Motor neuron (in vitro differentiated cells): ENCODE data around the gene PTGR1. TPM values are rescaled to one million over a fixed set of nuclear protein-coding genes. Genes with fewer than 3 reads are reported as not detected.
"Not testable (repeated sequence)": the region's sequence is repeated elsewhere in the genome, so short reads cannot be mapped to it uniquely, and the experiment has no call there.

Experiments used
- ATAC-seq, 8 experiments: fragments of 200-7000 bp; cut with Tn5 transposase; replicated peaks in 6 of 8; 2 replicates each; pipeline ENCODE4 v1.8.0; 2021; ENCODE audit warnings: mild to moderate bottlenecking in 8 of 8, moderate library complexity in 8 of 8
- H3K27ac ChIP-seq, 2 donors: fragments of 250-450 bp; sonication (Bioruptor Pico); 2 replicates each; pipeline ENCODE4 v1.9.0; 2021; ENCODE audit warnings: antibody characterized with exemption in 2 of 2, mild to moderate bottlenecking in 2 of 2, moderate library complexity in 1 of 2
- H3K4me1 ChIP-seq, 2 donors: fragments of 250-450 bp; sonication (Bioruptor Pico); replicated peaks in 1 of 2; 2 replicates each; pipeline ENCODE4 v1.6.1; 2021; ENCODE audit warnings: antibody characterized with exemption in 2 of 2, mild to moderate bottlenecking in 2 of 2, moderate library complexity in 1 of 2
- H3K4me3 ChIP-seq, 5 donors: fragments of 250-450 bp; sonication (Bioruptor Pico); 2 replicates each; pipeline ENCODE4 v1.9.0; 2021; ENCODE audit warnings: antibody characterized with exemption in 5 of 5, mild to moderate bottlenecking in 5 of 5, moderate library complexity in 4 of 5
- WGBS, 10 experiments: fragments of 450-650 bp; shearing (Covaris generic); methylation state at CpG; one replicate each; pipeline ENCODE4 v1.0.0; 2022; 5-methylcytosine and 5-hydroxymethylcytosine counted together
- in situ Hi-C, 9 experiments: fragments of 400-800 bp; cut with MboI; loops; one replicate each; pipeline ENCODE4 v1.15.0; 2021; ENCODE audit warnings: low sequenced_read_pairs in 9 of 9, low pct_unique_long_range_greater_than_20kb in 2 of 9; ENCODE audit not compliant: unreplicated experiment in 9 of 9
- total RNA-seq, 8 experiments: library from RNA; unstranded; fragments of 300-600 nt; gene quantifications; 2 replicates each; pipeline versions ENCODE4 v1.2.3 to v1.2.4, GENCODE V29; 2022

The PTGR1 gene
- total RNA-seq, 8 experiments from 2014 or later = 16.3 to 82.6 (median 27.2) TPM

- in situ Hi-C loops = no loop called here
- H3K4me1 ChIP-seq = peaks cover 4 to 14% of the 10 kb centered on the region in 2 donors
- peak overlapping the region; percentile 67 to 100 (median 93) for H3K4me3 ChIP-seq
- 0 to 10% (median 0%) methylated on average over 1 to 9 of the region's 14 CpGs; no CpG with 5 or more reads in 3 of the 10 experiments for WGBS, 10 experiments
- no peak for ATAC-seq
- H3K27ac ChIP-seq = peak overlapping the region; percentile 44 to 63
These were observed 31.4 kb upstream of the PTGR1 start for GRCh38 chr9:111630964-111631213.

- ATAC-seq = peak; percentile 38 to 58 (median 52)
- Histone ChIP-seq H3K4me1 (peaks cover 4 to 14% of the 10 kb centered on the region in 2 donors), H3K4me3 (peak overlapping the region; percentile 67 to 100 (median 93)), H3K27ac (peak overlapping the region; percentile 44 to 63)
- WGBS, 10 experiments = 0 to 50% (median 9%) methylated on average over 1 to 12 of the region's 17 CpGs; no CpG with 5 or more reads in 2 of the 10 experiments
- in situ Hi-C loops = no loop called here
These were observed 30.9 kb upstream of the PTGR1 start for GRCh38 chr9:111630182-111630963.

GRCh38 chr9:111628411-111628810 is 29.0 kb upstream of the PTGR1 start:
- no peak overlapping the region for H3K27ac ChIP-seq
- peaks cover 4 to 10% of the 10 kb centered on the region in 2 donors for H3K4me1 ChIP-seq
- no peak for ATAC-seq
- in situ Hi-C loops = no loop called here
- no peak overlapping the region for H3K4me3 ChIP-seq
- WGBS, 10 experiments = 71 to 100% (median 85%) methylated on average over 1 to 7 of the region's 7 CpGs; no CpG with 5 or more reads in 2 of the 10 experiments

- in situ Hi-C loops = no loop called here
- Histone ChIP-seq H3K4me1 (no peaks in the 10 kb centered on the region), H3K4me3 (no peak overlapping the region), H3K27ac (no peak overlapping the region)
- 0 to 58% (median 49%) methylated on average over 1 to 6 of the region's 7 CpGs; no CpG with 5 or more reads in 2 of the 10 experiments for WGBS, 10 experiments
- no peak for ATAC-seq
These were observed 28.0 kb upstream of the PTGR1 start for GRCh38 chr9:111627260-111627963.

- Histone ChIP-seq H3K4me1 (no peaks in the 10 kb centered on the region), H3K4me3 (no peak overlapping the region), H3K27ac (no peak overlapping the region)
- in situ Hi-C loops = no loop called here
- peak in 1 of 8 experiments; percentile 46 for ATAC-seq
- 28 to 100% (median 97%) methylated on average over 1 to 3 of the region's 3 CpGs; no CpG with 5 or more reads in 2 of the 10 experiments for WGBS, 10 experiments
These were observed 23.2 kb upstream of the PTGR1 start for GRCh38 chr9:111622626-111623025.

GRCh38 chr9:111621895-111622480 is 22.5 kb upstream of the PTGR1 start:
- 0 to 100% (median 36%) methylated on average over 1 to 2 of the region's 2 CpGs; no CpG with 5 or more reads in 1 of the 10 experiments for WGBS, 10 experiments
- H3K4me3 ChIP-seq = no peak overlapping the region
- no peaks in the 10 kb centered on the region for H3K4me1 ChIP-seq
- in situ Hi-C loops = no loop called here
- no peak overlapping the region for H3K27ac ChIP-seq
- peak in 4 of 8 experiments; percentile 56 to 90 (median 72) for ATAC-seq

GRCh38 chr9:111617349-111617748 is 17.9 kb upstream of the PTGR1 start:
- ATAC-seq, H3K4me1 ChIP-seq, H3K27ac ChIP-seq, in situ Hi-C loops, H3K4me3 ChIP-seq: not testable (repeated sequence)
- WGBS, 10 experiments = no CpG with 5 or more reads among the region's 29 CpGs

- in situ Hi-C loops = no loop called here
- 0 to 100% (median 62%) methylated on average over 1 to 3 of the region's 3 CpGs; no CpG with 5 or more reads in 1 of the 10 experiments for WGBS, 10 experiments
- no peaks in the 10 kb centered on the region for H3K4me1 ChIP-seq
- no peak overlapping the region for H3K4me3 ChIP-seq
- no peak overlapping the region for H3K27ac ChIP-seq
- ATAC-seq = peak in 1 of 8 experiments; percentile 27
These were observed 16.5 kb upstream of the PTGR1 start for GRCh38 chr9:111615928-111616327.

GRCh38 chr9:111613436-111614040 is 14.1 kb upstream of the PTGR1 start:
- in situ Hi-C loops = no loop called here

GRCh38 chr9:111610845-111611244 is 11.4 kb upstream of the PTGR1 start:
- ATAC-seq = no peak
- Histone ChIP-seq H3K27ac (no peak overlapping the region), H3K4me1 (no peaks in the 10 kb centered on the region), H3K4me3 (no peak overlapping the region)
- in situ Hi-C loops = no loop called here
- 29 to 82% (median 61%) methylated on average over 3 to 7 of the region's 7 CpGs for WGBS, 10 experiments

More at GRCh38 chr9:111613436-111614040, 14.1 kb upstream of the PTGR1 start:
- Histone ChIP-seq H3K27ac (no peak overlapping the region), H3K4me3 (no peak overlapping the region), H3K4me1 (no peaks in the 10 kb centered on the region)
- ATAC-seq = no peak
- 24 to 88% (median 72%) methylated on average over 1 to 4 of the region's 4 CpGs for WGBS, 10 experiments

- no peak for ATAC-seq
- Histone ChIP-seq H3K27ac (no peak overlapping the region), H3K4me3 (no peak overlapping the region), H3K4me1 (no peaks in the 10 kb centered on the region)
- 33 to 100% (median 67%) methylated on average over 1 to 4 of the region's 5 CpGs; no CpG with 5 or more reads in 2 of the 10 experiments for WGBS, 10 experiments
- in situ Hi-C loops = no loop called here
These were observed 10.7 kb upstream of the PTGR1 start for GRCh38 chr9:111610149-111610548.

GRCh38 chr9:111605041-111605559 is 5.7 kb upstream of the PTGR1 start:
- ATAC-seq = no peak
- in situ Hi-C loops = no loop called here

More at GRCh38 chr9:111605041-111605559, 5.7 kb upstream of the PTGR1 start:
- Histone ChIP-seq H3K4me1 (no peaks in the 10 kb centered on the region), H3K27ac (no peak overlapping the region), H3K4me3 (no peak overlapping the region)
- WGBS, 10 experiments = 46 to 95% (median 90%) methylated on average over 2 to 8 of the region's 9 CpGs
